T-helper 2 cell treated with Interferon-gamma antibody and Interleukin-4, amounts not matched to agents 5 μg/mL and 100 μg/mL, for 36 hours (primary cell): ENCODE measurements around the gene KIZ.

Experiments
- DNase-seq: peaks from one replicate; pipeline ENCODE4 v3.0.0; 2021; ENCODE audit warnings: low spot score
- H3K27ac Mint-ChIP-seq: one replicate; pipeline ENCODE4 v1.8.0; 2021; ENCODE audit warnings: mild to moderate bottlenecking, mixed read lengths
- H3K27me3 Mint-ChIP-seq: one replicate; pipeline ENCODE4 v1.8.0; 2021; ENCODE audit warnings: low read depth, mixed read lengths
- H3K36me3 Mint-ChIP-seq: one replicate; pipeline ENCODE4 v1.8.0; 2021; ENCODE audit warnings: low read depth, mixed read lengths
- H3K4me1 Mint-ChIP-seq: one replicate; pipeline ENCODE4 v1.8.0; 2021; ENCODE audit warnings: low read depth, mixed read lengths
- H3K4me3 Mint-ChIP-seq: one replicate; pipeline ENCODE4 v1.8.0; 2022; ENCODE audit warnings: mild to moderate bottlenecking, moderate library complexity, mixed read lengths
- H3K9me3 Mint-ChIP-seq: one replicate; pipeline ENCODE4 v1.8.0; 2021; ENCODE audit warnings: mixed read lengths

The KIZ gene

GRCh38 chr20:21125849-21126580 lies at the start of gene KIZ:
KIZ (plus strand) TSS chr20:21126082; CDS start chr20:21126116, 34 bp downstream.
- H3K27ac Mint-ChIP-seq = peak within 1 kb of the TSS; percentile 89
- peak; percentile 95 for DNase-seq
- H3K4me1 Mint-ChIP-seq = peaks cover 25% of the 10 kb centered on the region
- no peaks in the 10 kb centered on the region for H3K9me3 Mint-ChIP-seq
- peaks cover 2% of the 10 kb centered on the region for H3K27me3 Mint-ChIP-seq
- peak within 1 kb of the TSS; percentile 94 for H3K4me3 Mint-ChIP-seq
- H3K36me3 Mint-ChIP-seq = peaks cover 8% of the 10 kb centered on the region

DNA sequence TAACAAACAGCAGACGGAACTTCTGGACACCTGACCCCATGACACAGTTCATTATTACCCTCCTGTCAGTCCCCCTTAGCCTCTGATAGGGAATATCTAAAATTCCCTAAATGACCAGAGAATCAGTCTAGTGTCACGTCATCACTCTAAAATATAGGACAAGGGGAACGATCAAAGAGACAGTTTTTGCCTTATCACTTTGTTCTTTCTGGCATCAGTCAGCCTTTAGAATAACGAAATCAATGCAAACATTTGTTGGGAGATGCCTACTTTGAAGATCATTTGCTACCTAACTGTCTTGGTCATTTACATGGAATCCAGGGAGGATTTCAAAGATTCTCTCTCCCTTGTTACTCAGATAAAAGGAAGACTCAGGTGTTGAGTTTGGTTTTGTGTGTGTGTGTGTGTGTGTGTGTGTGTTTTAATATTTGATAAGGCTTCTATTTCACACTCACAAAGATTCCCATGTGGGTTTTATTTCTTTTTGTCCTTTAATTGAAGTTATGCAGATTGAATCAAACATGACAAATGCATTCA lies 48.0 kb upstream of the KIZ start:
- H3K27ac Mint-ChIP-seq = no peak overlapping the region
- no peaks in the 10 kb centered on the region for H3K9me3 Mint-ChIP-seq
- DNase-seq = no peak
- H3K4me1 Mint-ChIP-seq = no peaks in the 10 kb centered on the region
- H3K4me3 Mint-ChIP-seq = no peak overlapping the region
- peaks cover 26% of the 10 kb centered on the region for H3K27me3 Mint-ChIP-seq
- no peaks in the 10 kb centered on the region for H3K36me3 Mint-ChIP-seq

GRCh38 chr20:21082584-21082983 lies 43.3 kb upstream of the KIZ start:
- no peaks in the 10 kb centered on the region for H3K36me3 Mint-ChIP-seq

DNA sequence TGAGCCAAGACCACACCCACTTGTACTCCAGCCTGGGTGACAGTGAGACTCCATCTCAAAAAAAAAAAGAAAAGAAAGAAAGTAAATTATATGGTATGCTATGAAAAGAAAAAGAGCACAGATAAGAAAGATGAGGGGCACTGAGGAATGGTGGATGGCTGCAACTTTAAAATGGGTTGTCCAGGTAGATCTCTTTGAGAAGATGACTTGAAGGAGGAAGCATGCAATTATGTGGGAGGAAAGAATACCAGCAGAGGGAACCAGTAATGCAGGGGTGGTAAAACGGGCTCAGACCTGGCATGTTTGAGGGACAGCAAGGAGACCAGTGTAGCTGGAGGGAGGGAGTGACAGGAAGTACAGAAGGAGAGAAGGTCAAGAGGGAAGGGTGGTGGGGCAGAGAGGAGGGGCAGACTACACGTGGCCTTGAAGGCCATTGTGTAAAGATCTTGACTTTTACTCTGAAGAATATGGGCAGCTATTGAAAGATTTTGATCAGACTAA lies 42.0 kb upstream of the KIZ start:
- H3K27me3 Mint-ChIP-seq = peaks cover 31% of the 10 kb centered on the region
- no peaks in the 10 kb centered on the region for H3K4me1 Mint-ChIP-seq
- DNase-seq = no peak
- no peaks in the 10 kb centered on the region for H3K36me3 Mint-ChIP-seq
- H3K27ac Mint-ChIP-seq = no peak overlapping the region
- no peak overlapping the region for H3K4me3 Mint-ChIP-seq
- no peaks in the 10 kb centered on the region for H3K9me3 Mint-ChIP-seq

More at GRCh38 chr20:21082584-21082983, 43.3 kb upstream of the KIZ start:
- H3K4me3 Mint-ChIP-seq = no peak overlapping the region
- no peak overlapping the region for H3K27ac Mint-ChIP-seq
- H3K4me1 Mint-ChIP-seq = no peaks in the 10 kb centered on the region
- no peaks in the 10 kb centered on the region for H3K9me3 Mint-ChIP-seq
- peaks cover 30% of the 10 kb centered on the region for H3K27me3 Mint-ChIP-seq
- DNase-seq = no peak

DNA sequence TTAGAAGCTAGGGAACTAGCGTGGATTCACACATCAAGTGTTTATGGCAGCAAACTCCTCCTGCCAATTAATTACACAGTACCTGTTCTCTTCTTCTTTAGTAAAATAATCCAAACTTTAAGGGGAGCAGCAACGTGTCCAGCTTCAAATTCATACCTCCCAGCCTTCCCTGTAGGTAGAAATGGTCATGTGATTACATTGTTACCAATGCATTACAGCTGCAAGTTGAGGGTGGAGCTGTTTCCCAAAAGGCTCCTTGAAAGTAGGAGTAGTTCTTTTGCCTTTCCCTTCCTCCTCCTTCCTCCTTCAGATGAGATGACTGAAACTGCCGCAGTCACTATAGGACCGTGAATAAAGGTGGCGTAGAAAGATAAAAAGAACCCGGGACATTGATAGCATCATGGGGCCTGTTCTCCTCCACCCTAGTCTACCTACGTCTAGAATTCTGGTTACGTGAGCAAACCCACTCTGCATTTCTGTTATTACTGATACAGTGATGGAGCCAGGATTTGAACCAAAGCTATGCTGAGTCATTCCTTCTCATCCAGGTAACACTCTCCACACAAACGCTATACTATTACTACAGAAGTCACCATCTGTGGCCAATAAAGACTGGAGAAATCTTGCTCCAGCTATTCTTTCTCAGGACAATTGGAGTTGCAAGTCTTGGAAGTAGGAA lies 37.9 kb upstream of the KIZ start:
- Mint-ChIP-seq H3K4me1 (no peaks in the 10 kb centered on the region), H3K36me3 (no peaks in the 10 kb centered on the region), H3K9me3 (no peaks in the 10 kb centered on the region), H3K27ac (no peak overlapping the region), H3K4me3 (no peak overlapping the region), H3K27me3 (peaks cover 51% of the 10 kb centered on the region)
- no peak for DNase-seq

DNA sequence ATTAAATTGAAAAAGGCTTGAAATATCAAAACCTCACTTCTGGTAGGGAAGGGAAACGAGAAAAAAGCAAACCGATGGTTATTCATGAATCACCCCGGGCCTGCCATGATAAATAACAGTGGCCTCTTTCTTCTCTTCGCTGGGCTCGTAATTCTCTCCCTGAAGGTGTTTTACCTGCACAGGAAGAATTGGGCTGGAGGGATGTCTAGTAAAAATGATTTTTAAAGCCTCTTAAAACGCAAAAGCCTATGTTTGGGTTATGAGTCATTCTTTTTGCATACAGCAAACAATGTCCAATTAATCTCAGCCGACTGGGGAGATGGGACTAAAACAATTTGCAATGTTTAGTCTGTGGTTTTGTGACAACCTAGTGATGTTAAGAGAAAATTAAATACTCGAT lies 36.5 kb upstream of the KIZ start:
- H3K9me3 Mint-ChIP-seq = no peaks in the 10 kb centered on the region
- H3K27ac Mint-ChIP-seq = no peak overlapping the region
- no peaks in the 10 kb centered on the region for H3K4me1 Mint-ChIP-seq

DNA sequence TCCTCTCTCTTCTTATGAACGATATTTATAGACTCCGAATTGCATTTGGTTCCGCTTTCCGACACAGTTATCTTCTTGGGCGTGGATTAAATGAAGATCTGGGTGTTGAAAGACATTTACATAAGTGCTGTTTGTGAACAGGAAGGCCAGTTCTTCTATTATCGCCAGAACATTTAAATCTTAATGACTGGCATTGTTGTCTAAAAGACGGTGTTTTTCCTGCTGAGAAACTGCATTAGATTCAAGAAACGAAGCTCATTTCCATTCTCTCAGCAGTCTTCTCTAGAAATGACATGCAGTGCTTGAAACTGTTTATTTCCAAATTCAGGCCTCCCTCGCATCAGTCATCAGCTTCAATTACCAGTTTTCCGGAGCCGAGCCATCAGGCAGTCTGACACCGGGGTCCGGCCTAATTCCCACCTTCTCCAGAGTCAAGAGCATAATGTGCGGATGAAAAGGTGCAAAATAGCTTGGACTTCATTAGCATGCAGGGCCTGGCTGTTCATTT lies 35.7 kb upstream of the KIZ start:
- Mint-ChIP-seq H3K9me3 (no peaks in the 10 kb centered on the region), H3K4me1 (no peaks in the 10 kb centered on the region), H3K27me3 (peaks cover 59% of the 10 kb centered on the region), H3K36me3 (no peaks in the 10 kb centered on the region), H3K4me3 (no peak overlapping the region), H3K27ac (no peak overlapping the region)
- no peak for DNase-seq

More for the DNA sequence above, 36.5 kb upstream of the KIZ start:
- Mint-ChIP-seq H3K4me3 (no peak overlapping the region), H3K27me3 (peaks cover 59% of the 10 kb centered on the region), H3K36me3 (no peaks in the 10 kb centered on the region)
- DNase-seq = no peak

DNA sequence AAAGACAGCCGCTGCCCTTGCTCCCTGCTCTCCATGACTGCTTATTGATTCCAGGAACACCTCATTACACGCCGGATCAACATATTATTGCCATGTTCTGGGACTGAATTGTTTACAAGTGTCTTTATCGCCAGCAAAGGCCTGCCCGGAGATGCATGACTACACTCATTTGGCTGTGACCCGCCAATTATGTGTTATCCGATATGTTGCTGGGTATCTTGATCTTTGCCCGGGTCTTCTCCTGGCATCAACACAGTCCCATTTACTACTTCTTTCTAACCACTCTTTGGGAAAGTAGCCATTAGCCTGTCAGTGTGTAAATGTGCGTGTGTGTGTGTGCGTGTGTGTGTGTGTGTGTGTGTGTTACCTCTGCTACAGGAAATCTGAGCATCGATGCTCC lies 35.2 kb upstream of the KIZ start:
- no peaks in the 10 kb centered on the region for H3K4me1 Mint-ChIP-seq
- no peak for DNase-seq
- peaks cover 59% of the 10 kb centered on the region for H3K27me3 Mint-ChIP-seq

GRCh38 chr20:21092806-21093205 lies 33.1 kb upstream of the KIZ start:
- H3K4me3 Mint-ChIP-seq = no peak overlapping the region
- no peak overlapping the region for H3K27ac Mint-ChIP-seq
- no peaks in the 10 kb centered on the region for H3K36me3 Mint-ChIP-seq
- no peaks in the 10 kb centered on the region for H3K4me1 Mint-ChIP-seq
- DNase-seq = no peak
- H3K27me3 Mint-ChIP-seq = peaks cover 71% of the 10 kb centered on the region
- no peaks in the 10 kb centered on the region for H3K9me3 Mint-ChIP-seq

More for the DNA sequence above, 35.2 kb upstream of the KIZ start:
- H3K9me3 Mint-ChIP-seq = no peaks in the 10 kb centered on the region
- H3K4me3 Mint-ChIP-seq = no peak overlapping the region
- H3K27ac Mint-ChIP-seq = no peak overlapping the region
- H3K36me3 Mint-ChIP-seq = no peaks in the 10 kb centered on the region

DNA sequence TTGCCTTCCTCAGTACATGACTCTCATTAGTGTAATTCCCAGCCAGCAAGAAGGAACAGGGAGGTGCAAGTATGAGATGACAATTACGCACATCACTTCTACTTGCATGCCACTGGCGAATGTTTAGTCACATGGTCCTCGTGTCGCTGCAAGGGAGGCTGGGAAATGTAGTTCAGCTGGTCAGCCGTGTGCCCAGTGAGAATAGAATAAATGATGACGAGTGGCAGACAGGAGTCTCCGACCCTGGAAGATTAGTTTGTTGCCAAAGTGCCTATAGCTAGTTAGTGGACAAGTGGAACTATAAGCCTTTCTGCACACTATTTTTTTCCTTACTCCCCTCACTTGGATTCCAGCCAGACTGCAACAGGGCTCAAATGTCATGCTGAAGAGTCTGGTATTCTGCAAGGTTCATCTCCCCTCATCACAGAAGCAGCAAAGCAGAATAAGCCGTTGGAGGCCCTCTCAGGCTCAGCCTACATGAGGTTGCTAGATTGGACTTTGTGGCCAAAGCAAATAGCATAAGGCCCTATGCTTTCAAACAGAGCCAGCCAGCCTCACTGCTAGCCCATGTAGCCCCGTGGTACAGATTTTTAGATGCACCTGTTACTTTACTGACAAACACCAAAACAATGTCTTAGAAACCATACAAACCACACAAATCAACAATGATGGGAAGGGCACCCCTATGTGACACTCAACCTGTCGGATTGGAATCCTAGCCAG lies 29.4 kb upstream of the KIZ start:
- DNase-seq = no peak
- Mint-ChIP-seq H3K27me3 (peaks cover 71% of the 10 kb centered on the region), H3K4me1 (peaks cover 21% of the 10 kb centered on the region), H3K9me3 (no peaks in the 10 kb centered on the region), H3K4me3 (no peak overlapping the region), H3K27ac (no peak overlapping the region), H3K36me3 (no peaks in the 10 kb centered on the region)

- Mint-ChIP-seq H3K4me3 (peak overlapping the region; percentile 87), H3K36me3 (peaks cover 2% of the 10 kb centered on the region), H3K4me1 (peaks cover 39% of the 10 kb centered on the region), H3K27me3 (peaks cover 81% of the 10 kb centered on the region), H3K9me3 (no peaks in the 10 kb centered on the region), H3K27ac (peak overlapping the region; percentile 84)
- DNase-seq = no peak
Observed at GRCh38 chr20:21099751-21100577, 25.9 kb upstream of the KIZ start.

DNA sequence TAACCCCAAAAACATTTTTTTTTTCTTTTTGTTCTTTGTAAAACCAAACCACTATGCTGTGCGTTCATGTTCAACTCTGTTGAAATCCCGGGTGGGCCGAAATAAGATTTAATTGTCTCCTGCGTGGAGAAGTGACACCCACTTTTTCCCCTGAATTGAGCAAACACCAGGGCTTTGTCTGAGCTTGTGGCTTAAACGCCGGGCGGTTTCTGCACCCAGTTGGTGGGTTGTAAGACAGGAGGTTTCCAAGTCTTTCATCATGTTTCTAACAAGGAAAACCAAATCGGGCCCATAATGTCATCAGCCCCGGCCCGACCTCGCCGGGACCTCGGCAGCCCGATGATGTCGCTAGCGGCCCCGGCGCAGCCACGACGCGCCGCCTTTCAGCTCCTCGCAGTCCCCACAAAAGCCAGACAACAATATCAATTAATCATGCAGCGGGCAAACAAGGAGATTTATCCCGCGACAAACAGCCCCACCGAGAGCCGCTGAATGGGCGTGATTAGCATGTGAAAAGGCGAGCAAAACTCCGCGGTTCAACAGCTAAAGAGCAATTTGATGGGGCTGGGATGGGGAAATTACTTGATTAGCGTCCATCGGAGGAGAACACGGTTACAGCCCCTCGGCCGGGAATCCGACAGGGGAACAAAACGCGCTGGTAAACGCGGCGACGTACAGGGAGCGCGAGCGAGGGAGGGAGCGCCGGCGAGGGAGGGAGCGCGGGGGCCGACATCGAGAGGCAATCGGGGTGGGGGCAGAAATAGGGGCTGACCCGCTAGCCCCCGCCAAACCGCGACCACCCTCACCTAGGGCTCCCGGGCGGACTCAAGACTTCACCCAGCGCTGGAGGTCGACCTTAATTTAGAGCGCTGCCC lies 25.1 kb upstream of the KIZ start:
- Mint-ChIP-seq H3K27ac (peak overlapping the region; percentile 84), H3K36me3 (peaks cover 2% of the 10 kb centered on the region), H3K27me3 (peaks cover 88% of the 10 kb centered on the region), H3K9me3 (no peaks in the 10 kb centered on the region), H3K4me1 (peaks cover 39% of the 10 kb centered on the region), H3K4me3 (peak overlapping the region; percentile 87)
- no peak for DNase-seq
